IMR-90 (cell line): ENCODE measurements around the gene PAFAH2.

ENCODE experiments used
- BHLHE40 ChIP-seq: fragments of 150-350 bp; IDR thresholded peaks from 2 replicates; pipeline ENCODE4 v1.6.1; 2016; ENCODE audit warnings: mild to moderate bottlenecking, low read depth, low read length
- CEBPB ChIP-seq: IDR thresholded peaks from 2 replicates; pipeline ENCODE4 v1.6.1; 2012; ENCODE audit warnings: low read depth, low read length, improper control_type of control experiment
- FOS ChIP-seq: fragments of 150-350 bp; IDR thresholded peaks from 2 replicates; pipeline ENCODE4 v1.6.1; 2016; ENCODE audit warnings: low read depth, low read length
- MAFK ChIP-seq: IDR thresholded peaks from 2 replicates; pipeline ENCODE4 v1.6.1; 2012; ENCODE audit warnings: low read depth, low read length, improper control_type of control experiment
- POLR2A ChIP-seq: IDR thresholded peaks from 2 replicates; pipeline ENCODE4 v1.6.1; 2012; ENCODE audit warnings: mild to moderate bottlenecking, low read depth, low read length
- RAD21 ChIP-seq: IDR thresholded peaks from 2 replicates; pipeline ENCODE4 v1.6.1; 2012; ENCODE audit warnings: low read length, improper control_type of control experiment
- TF ChIP-seq, protein P1 (sequence below): conservative IDR thresholded peaks from 2 replicates; pipeline ENCODE4 v1.5.1; 2012; ENCODE audit warnings: mild to moderate bottlenecking, low read depth, low read length, improper control_type of control experiment

DNA sequence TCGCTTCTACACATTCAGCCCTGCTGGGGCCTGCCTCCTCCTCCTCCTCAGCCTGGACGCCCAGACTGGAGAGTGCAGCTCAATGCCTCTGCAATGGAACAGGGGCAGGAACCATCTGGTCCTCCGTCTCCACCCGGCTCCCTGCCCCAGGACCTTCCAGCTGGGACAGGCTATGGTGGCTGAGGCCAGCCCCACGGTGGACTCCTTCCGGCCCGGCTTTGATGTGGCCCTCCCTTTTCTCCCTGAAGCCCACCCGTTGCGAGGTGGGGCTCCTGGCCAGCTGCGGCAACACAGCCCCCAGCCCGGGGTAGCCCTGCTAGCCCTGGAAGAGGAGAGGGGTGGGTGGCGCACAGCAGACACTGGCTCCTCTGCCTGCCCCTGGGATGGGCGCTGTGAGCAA lies 25.1 kb upstream of the PAFAH2 start:
- TF ChIP-seq, protein P1, sequence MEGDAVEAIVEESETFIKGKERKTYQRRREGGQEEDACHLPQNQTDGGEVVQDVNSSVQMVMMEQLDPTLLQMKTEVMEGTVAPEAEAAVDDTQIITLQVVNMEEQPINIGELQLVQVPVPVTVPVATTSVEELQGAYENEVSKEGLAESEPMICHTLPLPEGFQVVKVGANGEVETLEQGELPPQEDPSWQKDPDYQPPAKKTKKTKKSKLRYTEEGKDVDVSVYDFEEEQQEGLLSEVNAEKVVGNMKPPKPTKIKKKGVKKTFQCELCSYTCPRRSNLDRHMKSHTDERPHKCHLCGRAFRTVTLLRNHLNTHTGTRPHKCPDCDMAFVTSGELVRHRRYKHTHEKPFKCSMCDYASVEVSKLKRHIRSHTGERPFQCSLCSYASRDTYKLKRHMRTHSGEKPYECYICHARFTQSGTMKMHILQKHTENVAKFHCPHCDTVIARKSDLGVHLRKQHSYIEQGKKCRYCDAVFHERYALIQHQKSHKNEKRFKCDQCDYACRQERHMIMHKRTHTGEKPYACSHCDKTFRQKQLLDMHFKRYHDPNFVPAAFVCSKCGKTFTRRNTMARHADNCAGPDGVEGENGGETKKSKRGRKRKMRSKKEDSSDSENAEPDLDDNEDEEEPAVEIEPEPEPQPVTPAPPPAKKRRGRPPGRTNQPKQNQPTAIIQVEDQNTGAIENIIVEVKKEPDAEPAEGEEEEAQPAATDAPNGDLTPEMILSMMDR: no peak
- TF ChIP-seq POLR2A (no peak), BHLHE40 (no peak), RAD21 (no peak), CEBPB (no peak), MAFK (no peak), FOS (no peak)
